GM12878 (cell line): ENCODE results near the gene VSIG10.

ENCODE experiments used
- DPF2 ChIP-seq: fragments of 450-650 bp; IDR thresholded peaks from 2 replicates; pipeline ENCODE4 v1.6.1; 2017; ENCODE audit warnings: mild to moderate bottlenecking
- EZH2 ChIP-seq: IDR thresholded peaks from 2 replicates; pipeline ENCODE4 v1.6.1; 2012; ENCODE audit warnings: low read depth, mild to moderate bottlenecking, control low read depth, inconsistent platforms, low read length, borderline replicate concordance; ENCODE audit not compliant: control insufficient read depth
- FOXK2 ChIP-seq: fragments of 450-650 bp; IDR thresholded peaks from 2 replicates; pipeline ENCODE4 v1.6.1; 2017; ENCODE audit warnings: mild to moderate bottlenecking, moderate library complexity
- KAT2A ChIP-seq: conservative IDR thresholded peaks from 2 replicates; pipeline ENCODE4 v1.6.1; 2011; ENCODE audit warnings: low read depth, low read length; ENCODE audit not compliant: control insufficient read depth
- PAX5 ChIP-seq: IDR thresholded peaks from 2 replicates; pipeline ENCODE4 v1.6.1; 2011; ENCODE audit warnings: low read depth, low read length, borderline replicate concordance
- POLR2A ChIP-seq: IDR thresholded peaks from 2 replicates; pipeline ENCODE4 v1.6.1; 2011; ENCODE audit warnings: low read depth, mild to moderate bottlenecking, low read length
- SREBF2 ChIP-seq: IDR thresholded peaks from 2 replicates; pipeline ENCODE4 v1.6.1; 2012; ENCODE audit warnings: mild to moderate bottlenecking, low read length
- TCF12 ChIP-seq: IDR thresholded peaks from 2 replicates; pipeline ENCODE4 v1.6.1; 2011; ENCODE audit warnings: low read depth, mild to moderate bottlenecking, low read length
- YY1 ChIP-seq: IDR thresholded peaks from 2 replicates; pipeline ENCODE4 v1.6.1; 2011; ENCODE audit warnings: low read depth, mild to moderate bottlenecking, low read length
- ZNF384 ChIP-seq: IDR thresholded peaks from 2 replicates; pipeline ENCODE4 v1.6.1; 2012; ENCODE audit warnings: low read depth, mild to moderate bottlenecking, low read length, improper control_type of control experiment, borderline replicate concordance
- TF ChIP-seq, protein P1 (sequence below), 3 experiments: IDR thresholded peaks in 2 of 3; conservative IDR thresholded peaks in 1 of 3; 2 replicates each; pipeline ENCODE4 v1.5.1; 2011; ENCODE audit warnings: low read depth in 3 of 3, low read length in 3 of 3, mild to moderate bottlenecking in 3 of 3, control low read depth in 2 of 3, moderate library complexity in 2 of 3, inconsistent platforms in 1 of 3, mixed read lengths in 1 of 3; ENCODE audit not compliant: control insufficient read depth in 2 of 3, insufficient read depth in 1 of 3; ENCODE audit errors: extremely low read depth in 1 of 3
- TF ChIP-seq, protein P2 (sequence below): fragments of 450-650 bp; formaldehyde crosslinking; IDR thresholded peaks from 2 replicates; pipeline ENCODE4 v1.4.0; 2022; ENCODE audit warnings: mild to moderate bottlenecking, moderate library complexity

DNA sequence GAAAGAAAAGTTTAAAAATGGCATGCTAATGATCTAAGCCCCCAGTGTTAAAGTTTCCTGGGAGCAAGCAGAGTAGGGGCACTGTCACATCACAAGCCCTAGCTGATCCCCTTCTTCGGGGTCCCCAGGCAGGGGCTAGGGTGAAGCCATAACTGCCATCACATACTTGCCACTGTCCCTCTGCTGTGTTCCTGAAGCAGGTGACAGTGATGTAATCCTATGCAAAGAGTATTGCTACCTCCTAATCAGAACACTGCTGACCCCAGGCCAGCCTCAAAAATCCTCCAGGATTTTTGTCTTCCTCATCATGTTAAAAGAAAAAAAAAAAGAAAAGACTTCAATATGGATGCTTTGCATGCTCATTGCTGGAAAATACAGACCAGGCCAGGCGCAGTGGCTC is 88.5 kb downstream of the VSIG10 start:
- TF ChIP-seq ZNF384 (no peak), POLR2A (no peak), KAT2A (no peak), YY1 (no peak), DPF2 (no peak), EZH2 (no peak), FOXK2 (no peak), TCF12 (no peak), SREBF2 (no peak), PAX5 (no peak)
- TF ChIP-seq, protein P1, sequence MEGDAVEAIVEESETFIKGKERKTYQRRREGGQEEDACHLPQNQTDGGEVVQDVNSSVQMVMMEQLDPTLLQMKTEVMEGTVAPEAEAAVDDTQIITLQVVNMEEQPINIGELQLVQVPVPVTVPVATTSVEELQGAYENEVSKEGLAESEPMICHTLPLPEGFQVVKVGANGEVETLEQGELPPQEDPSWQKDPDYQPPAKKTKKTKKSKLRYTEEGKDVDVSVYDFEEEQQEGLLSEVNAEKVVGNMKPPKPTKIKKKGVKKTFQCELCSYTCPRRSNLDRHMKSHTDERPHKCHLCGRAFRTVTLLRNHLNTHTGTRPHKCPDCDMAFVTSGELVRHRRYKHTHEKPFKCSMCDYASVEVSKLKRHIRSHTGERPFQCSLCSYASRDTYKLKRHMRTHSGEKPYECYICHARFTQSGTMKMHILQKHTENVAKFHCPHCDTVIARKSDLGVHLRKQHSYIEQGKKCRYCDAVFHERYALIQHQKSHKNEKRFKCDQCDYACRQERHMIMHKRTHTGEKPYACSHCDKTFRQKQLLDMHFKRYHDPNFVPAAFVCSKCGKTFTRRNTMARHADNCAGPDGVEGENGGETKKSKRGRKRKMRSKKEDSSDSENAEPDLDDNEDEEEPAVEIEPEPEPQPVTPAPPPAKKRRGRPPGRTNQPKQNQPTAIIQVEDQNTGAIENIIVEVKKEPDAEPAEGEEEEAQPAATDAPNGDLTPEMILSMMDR (IDR thresholded peaks at IDR 0.05 in 2 of 3, conservative IDR thresholded peaks at IDR 0.05 in 1 of 3; ENCODE audit: control insufficient read depth in 2 of 3, extremely low read depth in 1 of 3, insufficient read depth in 1 of 3, low read depth in 3 of 3, low read length in 3 of 3), result no peak
- TF ChIP-seq, protein P2, sequence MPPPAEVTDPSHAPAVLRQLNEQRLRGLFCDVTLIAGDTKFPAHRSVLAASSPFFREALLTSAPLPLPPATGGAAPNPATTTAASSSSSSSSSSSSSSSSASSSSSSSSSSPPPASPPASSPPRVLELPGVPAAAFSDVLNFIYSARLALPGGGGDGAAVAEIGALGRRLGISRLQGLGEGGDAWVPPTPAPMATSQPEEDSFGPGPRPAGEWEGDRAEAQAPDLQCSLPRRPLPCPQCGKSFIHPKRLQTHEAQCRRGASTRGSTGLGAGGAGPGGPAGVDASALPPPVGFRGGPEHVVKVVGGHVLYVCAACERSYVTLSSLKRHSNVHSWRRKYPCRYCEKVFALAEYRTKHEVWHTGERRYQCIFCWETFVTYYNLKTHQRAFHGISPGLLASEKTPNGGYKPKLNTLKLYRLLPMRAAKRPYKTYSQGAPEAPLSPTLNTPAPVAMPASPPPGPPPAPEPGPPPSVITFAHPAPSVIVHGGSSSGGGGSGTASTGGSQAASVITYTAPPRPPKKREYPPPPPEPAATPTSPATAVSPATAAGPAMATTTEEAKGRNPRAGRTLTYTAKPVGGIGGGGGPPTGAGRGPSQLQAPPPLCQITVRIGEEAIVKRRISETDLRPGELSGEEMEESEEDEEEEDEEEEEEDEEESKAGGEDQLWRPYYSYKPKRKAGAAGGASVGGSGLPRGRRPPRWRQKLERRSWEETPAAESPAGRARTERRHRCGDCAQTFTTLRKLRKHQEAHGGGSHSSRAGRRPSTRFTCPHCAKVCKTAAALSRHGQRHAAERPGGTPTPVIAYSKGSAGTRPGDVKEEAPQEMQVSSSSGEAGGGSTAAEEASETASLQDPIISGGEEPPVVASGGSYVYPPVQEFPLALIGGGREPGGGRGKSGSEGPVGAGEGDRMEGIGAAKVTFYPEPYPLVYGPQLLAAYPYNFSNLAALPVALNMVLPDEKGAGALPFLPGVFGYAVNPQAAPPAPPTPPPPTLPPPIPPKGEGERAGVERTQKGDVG (CRISPR knock-in tag), result no peak
